AG09319 (cell line): ENCODE data around the gene CR1.

ENCODE experiments used
- DNase-seq: peaks from one replicate; pipeline ENCODE4 v3.0.0-alpha.2; 2010; ENCODE audit warnings: low read depth; ENCODE audit errors: extremely low read depth
- TF ChIP-seq, protein P1 (sequence below): IDR thresholded peaks from 2 replicates; pipeline ENCODE4 v1.5.1; 2011; ENCODE audit warnings: low read depth, mild to moderate bottlenecking, inconsistent platforms, low read length, moderate library complexity

The CR1 gene

GRCh38 chr1:207691010-207691409 is 195.1 kb downstream of the CR1 start:
- TF ChIP-seq, protein P1, sequence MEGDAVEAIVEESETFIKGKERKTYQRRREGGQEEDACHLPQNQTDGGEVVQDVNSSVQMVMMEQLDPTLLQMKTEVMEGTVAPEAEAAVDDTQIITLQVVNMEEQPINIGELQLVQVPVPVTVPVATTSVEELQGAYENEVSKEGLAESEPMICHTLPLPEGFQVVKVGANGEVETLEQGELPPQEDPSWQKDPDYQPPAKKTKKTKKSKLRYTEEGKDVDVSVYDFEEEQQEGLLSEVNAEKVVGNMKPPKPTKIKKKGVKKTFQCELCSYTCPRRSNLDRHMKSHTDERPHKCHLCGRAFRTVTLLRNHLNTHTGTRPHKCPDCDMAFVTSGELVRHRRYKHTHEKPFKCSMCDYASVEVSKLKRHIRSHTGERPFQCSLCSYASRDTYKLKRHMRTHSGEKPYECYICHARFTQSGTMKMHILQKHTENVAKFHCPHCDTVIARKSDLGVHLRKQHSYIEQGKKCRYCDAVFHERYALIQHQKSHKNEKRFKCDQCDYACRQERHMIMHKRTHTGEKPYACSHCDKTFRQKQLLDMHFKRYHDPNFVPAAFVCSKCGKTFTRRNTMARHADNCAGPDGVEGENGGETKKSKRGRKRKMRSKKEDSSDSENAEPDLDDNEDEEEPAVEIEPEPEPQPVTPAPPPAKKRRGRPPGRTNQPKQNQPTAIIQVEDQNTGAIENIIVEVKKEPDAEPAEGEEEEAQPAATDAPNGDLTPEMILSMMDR = no peak
- no peak for DNase-seq
